DOHH2 (cell line): ENCODE measurements around the gene POU2F3.

Experiments used
- EZH2phosphoT487 ChIP-seq: fragments of 200-600 bp; sonication (generic); IDR thresholded peaks from 2 replicates; pipeline ENCODE4 v1.6.1; 2017; ENCODE audit warnings: borderline replicate concordance, mild to moderate bottlenecking, antibody characterized with exemption, low read length, moderate library complexity, mixed read lengths
- TF ChIP-seq, protein P1 (sequence below): fragments of 200-600 bp; sonication (generic); IDR thresholded peaks from one replicate; pipeline ENCODE4 v1.5.1; 2014; ENCODE audit warnings: antibody characterized with exemption, mild to moderate bottlenecking, low read depth, low read length; ENCODE audit not compliant: poor library complexity, severe bottlenecking

DNA sequence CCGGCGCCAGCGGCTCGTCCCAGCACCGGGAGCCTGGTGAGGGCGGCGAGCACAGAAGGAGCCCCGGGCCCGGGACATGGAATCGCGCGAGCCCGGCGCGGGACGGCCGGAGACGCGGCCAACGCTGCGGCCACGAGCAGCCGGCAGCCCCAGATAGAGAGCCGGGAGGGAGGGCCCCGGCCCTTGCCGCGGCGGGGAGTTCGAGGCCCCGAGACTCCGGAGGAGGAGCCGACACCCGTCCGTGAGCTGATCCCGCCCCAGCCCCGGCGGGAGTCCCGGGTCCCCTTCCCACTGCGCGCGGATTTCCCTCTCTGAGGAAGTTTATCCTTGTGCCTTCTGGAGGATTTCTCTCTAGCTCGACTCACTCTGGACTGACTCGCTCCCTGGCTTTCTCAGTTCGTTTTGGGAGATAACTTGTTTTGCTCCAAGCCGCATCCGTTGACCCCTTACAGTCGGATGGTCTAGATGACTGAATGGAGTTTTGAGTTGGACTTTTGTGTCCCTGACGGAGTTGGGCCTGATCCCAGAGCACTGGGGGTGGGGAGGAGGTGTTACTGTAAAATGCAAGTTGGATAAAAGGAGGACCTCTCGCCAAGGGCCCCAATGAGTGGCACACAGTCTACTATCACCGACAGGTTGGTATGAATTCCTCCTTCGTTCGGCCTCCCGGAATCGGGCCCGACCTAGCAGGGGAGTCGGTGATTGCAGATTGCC, 96.9 kb downstream of the POU2F3 start:
- TF ChIP-seq, protein P1, sequence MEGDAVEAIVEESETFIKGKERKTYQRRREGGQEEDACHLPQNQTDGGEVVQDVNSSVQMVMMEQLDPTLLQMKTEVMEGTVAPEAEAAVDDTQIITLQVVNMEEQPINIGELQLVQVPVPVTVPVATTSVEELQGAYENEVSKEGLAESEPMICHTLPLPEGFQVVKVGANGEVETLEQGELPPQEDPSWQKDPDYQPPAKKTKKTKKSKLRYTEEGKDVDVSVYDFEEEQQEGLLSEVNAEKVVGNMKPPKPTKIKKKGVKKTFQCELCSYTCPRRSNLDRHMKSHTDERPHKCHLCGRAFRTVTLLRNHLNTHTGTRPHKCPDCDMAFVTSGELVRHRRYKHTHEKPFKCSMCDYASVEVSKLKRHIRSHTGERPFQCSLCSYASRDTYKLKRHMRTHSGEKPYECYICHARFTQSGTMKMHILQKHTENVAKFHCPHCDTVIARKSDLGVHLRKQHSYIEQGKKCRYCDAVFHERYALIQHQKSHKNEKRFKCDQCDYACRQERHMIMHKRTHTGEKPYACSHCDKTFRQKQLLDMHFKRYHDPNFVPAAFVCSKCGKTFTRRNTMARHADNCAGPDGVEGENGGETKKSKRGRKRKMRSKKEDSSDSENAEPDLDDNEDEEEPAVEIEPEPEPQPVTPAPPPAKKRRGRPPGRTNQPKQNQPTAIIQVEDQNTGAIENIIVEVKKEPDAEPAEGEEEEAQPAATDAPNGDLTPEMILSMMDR = no peak
- 0 out of 2 replicates have a peak, but pooled peaks have one; percentile 40 for TF ChIP-seq EZH2phosphoT487
